IgD-negative memory B cell (primary cell): ENCODE data around the gene ST3GAL3. TPM values are rescaled to one million over a fixed set of nuclear protein-coding genes. Genes with fewer than 3 reads are reported as not detected.

ENCODE experiments used
- H3K27ac Mint-ChIP-seq, 3 donors: one replicate each; pipeline ENCODE4 v1.8.0; 2020 to 2022; ENCODE audit warnings: mild to moderate bottlenecking in 3 of 3, mixed read lengths in 3 of 3, moderate library complexity in 1 of 3
- H3K27me3 Mint-ChIP-seq: one replicate; pipeline ENCODE4 v1.8.0; 2021; ENCODE audit warnings: mixed read lengths
- H3K36me3 Mint-ChIP-seq: one replicate; pipeline ENCODE4 v1.8.0; 2020; ENCODE audit warnings: mild to moderate bottlenecking, mixed read lengths
- H3K4me1 Mint-ChIP-seq, 3 donors: one replicate each; pipeline ENCODE4 v1.8.0; 2020 to 2022; ENCODE audit warnings: mixed read lengths in 3 of 3, mild to moderate bottlenecking in 1 of 3
- H3K4me3 Mint-ChIP-seq, 4 donors: one replicate each; pipeline ENCODE4 v1.8.0; 2020 to 2022; ENCODE audit warnings: mild to moderate bottlenecking in 4 of 4, mixed read lengths in 4 of 4, moderate library complexity in 3 of 4
- H3K9me3 Mint-ChIP-seq, 3 donors: one replicate each; pipeline ENCODE4 v1.8.0; 2020 to 2021; ENCODE audit warnings: mixed read lengths in 3 of 3, mild to moderate bottlenecking in 1 of 3
- polyA plus RNA-seq: library from polyadenylated mRNA; unstranded; fragments of 300-500 nt; fragmentation: Illumina TruSeq; gene quantifications from one replicate; pipeline ENCODE4 v1.2.3, GENCODE V29; 2021

Gene ST3GAL3
- polyA plus RNA-seq, 1 donor from 2014 or later: 14.3 TPM

DNA sequence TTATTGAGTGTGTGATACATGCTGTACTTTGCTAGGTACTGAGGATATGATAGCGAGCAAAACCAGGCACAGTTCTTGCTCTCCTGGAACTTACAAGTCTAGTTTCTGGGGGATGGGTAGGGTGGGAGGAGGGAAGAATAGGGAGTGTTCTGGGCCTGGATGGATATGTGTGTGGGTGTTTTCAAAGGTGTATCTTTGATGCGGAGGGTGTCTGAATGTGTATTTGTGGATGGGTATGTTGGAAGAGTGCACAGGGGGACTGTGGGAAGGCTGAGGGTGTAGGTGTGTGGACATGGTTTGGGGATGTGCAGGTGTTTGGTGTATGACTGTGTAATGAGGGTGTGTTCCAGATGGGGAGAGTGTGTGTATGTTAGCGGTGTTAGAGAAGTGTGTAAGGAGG, 258.0 kb downstream of the ST3GAL3 start:
- Mint-ChIP-seq H3K36me3 (peaks cover 4% of the 10 kb centered on the region), H3K9me3 (peaks cover 0 to 2% (median 0%) of the 10 kb centered on the region in 3 donors), H3K27me3 (no peaks in the 10 kb centered on the region), H3K4me3 (no peak overlapping the region), H3K4me1 (peaks cover 3 to 8% (median 5%) of the 10 kb centered on the region in 3 donors), H3K27ac (no peak overlapping the region)

DNA sequence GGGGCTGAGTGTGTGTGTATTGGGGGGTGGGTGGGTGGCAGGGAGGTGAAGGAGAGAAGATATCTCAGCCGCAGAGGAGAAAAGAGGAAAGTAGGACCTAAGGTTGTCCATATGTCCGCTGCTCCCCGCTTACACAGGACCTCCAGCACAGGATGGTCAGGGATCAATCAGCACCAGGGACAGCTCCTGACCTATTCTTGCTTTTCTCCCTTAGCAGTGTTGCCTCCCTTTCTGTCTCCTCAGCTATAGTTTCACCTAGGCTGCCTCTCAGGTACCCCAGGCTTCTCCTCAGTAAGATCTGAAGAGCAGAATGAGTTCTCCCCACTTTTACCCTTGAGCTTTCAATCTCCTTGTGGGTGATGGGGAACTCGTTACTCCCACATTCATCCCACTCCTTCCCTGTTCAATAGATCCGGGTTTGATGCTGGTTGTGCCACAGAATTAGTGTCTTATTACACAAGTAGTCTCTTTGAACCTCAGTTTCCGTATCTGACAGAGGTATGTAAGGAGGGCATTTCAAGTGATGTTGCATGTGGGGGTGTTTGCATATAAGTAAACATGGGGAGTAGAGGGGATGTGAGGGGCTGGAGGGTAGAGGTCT, 261.1 kb downstream of the ST3GAL3 start:
- Mint-ChIP-seq H3K36me3 (peaks cover 2% of the 10 kb centered on the region), H3K4me3 (peak overlapping the region in 1 of 4 donors; percentile 39), H3K27me3 (no peaks in the 10 kb centered on the region), H3K27ac (no peak overlapping the region), H3K4me1 (peaks cover 7 to 16% (median 8%) of the 10 kb centered on the region in 3 donors), H3K9me3 (peaks cover 0 to 2% (median 0%) of the 10 kb centered on the region in 3 donors)

DNA sequence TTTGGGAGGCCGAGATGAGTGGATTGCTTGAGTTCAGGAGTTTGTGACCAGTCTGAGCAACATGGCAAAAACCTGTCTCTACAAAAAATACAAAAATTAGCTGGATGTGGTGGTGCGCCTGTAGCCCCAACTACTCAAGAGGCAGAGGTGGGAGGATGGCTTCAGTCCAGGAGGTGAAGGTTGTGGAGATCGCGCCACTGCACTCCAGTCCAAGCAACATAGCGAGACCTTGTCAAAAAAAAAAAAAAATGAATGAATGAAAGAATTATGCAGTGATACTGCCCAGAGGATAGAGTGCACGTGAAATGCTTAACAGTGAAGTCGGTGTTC, 262.0 kb downstream of the ST3GAL3 start:
- H3K36me3 Mint-ChIP-seq: peaks cover 2% of the 10 kb centered on the region
- H3K4me3 Mint-ChIP-seq: peak overlapping the region; percentile 93 to 99 (median 96)
- peaks cover 13 to 16% (median 16%) of the 10 kb centered on the region in 3 donors for H3K4me1 Mint-ChIP-seq
- peak overlapping the region; percentile 40 to 92 (median 63) for H3K27ac Mint-ChIP-seq
- H3K9me3 Mint-ChIP-seq: peaks cover 0 to 2% (median 0%) of the 10 kb centered on the region in 3 donors
- no peaks in the 10 kb centered on the region for H3K27me3 Mint-ChIP-seq

DNA sequence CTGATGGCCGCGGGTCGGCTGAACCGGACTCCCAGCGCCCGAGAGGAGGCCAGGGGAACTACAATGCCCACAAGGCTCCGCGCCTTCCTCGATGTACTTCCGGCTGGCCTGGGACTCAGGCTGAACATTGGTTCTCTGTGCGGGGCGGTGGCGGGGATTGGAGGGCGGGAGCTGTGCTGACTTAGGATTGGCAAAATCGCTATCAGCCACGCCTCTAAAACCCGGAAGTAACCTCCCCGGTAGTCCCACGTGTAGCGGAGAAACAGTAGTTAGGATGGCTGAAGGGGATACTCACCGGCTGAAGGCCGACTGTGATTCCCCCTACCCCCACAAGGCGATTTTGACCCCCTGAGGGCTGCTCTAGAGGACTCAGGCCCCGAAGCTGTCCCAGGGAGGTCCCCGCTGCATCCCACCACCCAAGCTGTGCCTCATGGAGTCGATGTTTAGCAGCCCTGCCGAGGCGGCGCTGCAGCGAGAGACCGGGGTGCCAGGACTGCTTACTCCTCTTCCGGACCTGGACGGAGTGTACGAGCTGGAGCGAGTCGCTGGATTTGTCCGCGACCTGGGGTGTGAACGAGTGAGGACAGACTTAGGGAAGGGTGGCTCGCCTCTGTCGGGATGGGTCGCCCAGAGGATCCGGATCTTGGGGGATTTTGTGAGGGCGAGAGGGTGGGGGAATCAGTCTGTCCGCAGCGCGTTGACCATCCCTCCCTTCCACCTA, 262.6 kb downstream of the ST3GAL3 start, which contains the start of gene DPH2:
DPH2 (plus strand) TSS at position 265 of the 721 bp plus-strand sequence; CDS start at position 431, 166 bp downstream.
- Mint-ChIP-seq H3K36me3 (peaks cover 2% of the 10 kb centered on the region), H3K9me3 (peaks cover 0 to 2% (median 0%) of the 10 kb centered on the region in 3 donors), H3K27ac (peak within 1 kb of the TSS; percentile 40 to 92 (median 63)), H3K4me3 (peak within 1 kb of the TSS; percentile 93 to 99 (median 96)), H3K27me3 (no peaks in the 10 kb centered on the region), H3K4me1 (peaks cover 15 to 16% (median 16%) of the 10 kb centered on the region in 3 donors)

DNA sequence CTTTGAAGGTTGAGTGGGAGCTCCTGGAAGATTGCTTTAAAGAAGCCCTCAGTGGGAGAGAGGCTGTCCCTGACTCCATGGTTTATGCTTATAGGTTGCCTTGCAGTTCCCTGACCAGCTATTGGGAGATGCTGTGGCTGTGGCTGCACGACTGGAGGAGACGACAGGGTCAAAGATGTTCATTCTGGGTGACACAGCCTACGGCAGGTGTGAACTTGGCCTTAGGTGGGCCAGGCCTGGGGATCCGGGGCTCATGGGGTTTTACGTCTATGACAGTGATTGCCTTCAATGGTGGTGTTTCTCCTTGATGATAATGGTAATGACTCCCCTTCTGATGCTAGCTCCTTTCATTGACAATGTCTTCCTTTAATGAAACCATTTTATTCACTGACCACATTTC, 263.2 kb downstream of the ST3GAL3 start:
- Mint-ChIP-seq H3K36me3 (peaks cover 2% of the 10 kb centered on the region), H3K27ac (peak overlapping the region in 2 of 3 donors; percentile 40 to 63)

DNA sequence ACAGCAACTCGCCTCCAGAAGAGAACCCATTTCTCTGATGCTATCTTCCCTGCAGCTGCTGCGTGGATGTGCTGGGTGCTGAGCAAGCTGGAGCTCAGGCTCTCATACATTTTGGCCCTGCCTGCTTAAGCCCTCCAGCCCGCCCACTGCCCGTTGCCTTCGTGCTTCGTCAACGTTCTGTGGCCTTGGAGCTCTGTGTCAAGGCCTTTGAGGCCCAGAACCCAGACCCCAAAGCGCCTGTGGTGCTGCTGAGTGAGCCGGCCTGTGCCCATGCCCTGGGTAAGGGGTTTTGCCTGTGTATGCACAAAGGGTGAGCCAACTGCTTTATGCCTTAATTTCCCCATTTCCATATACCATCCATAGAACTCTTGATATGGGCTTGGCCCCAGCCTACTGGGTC, 263.6 kb downstream of the ST3GAL3 start:
- Mint-ChIP-seq H3K9me3 (peaks cover 0 to 2% (median 0%) of the 10 kb centered on the region in 3 donors), H3K36me3 (peaks cover 2% of the 10 kb centered on the region), H3K4me1 (peaks cover 15 to 18% (median 18%) of the 10 kb centered on the region in 3 donors), H3K27ac (peak overlapping the region in 1 of 3 donors; percentile 40), H3K4me3 (peak overlapping the region; percentile 55 to 98 (median 94)), H3K27me3 (no peaks in the 10 kb centered on the region)

More for the DNA sequence above, 263.2 kb downstream of the ST3GAL3 start:
- Mint-ChIP-seq H3K4me1 (peaks cover 15 to 16% (median 16%) of the 10 kb centered on the region in 3 donors), H3K4me3 (peak overlapping the region; percentile 93 to 99 (median 96)), H3K9me3 (peaks cover 0 to 2% (median 0%) of the 10 kb centered on the region in 3 donors), H3K27me3 (no peaks in the 10 kb centered on the region)

DNA sequence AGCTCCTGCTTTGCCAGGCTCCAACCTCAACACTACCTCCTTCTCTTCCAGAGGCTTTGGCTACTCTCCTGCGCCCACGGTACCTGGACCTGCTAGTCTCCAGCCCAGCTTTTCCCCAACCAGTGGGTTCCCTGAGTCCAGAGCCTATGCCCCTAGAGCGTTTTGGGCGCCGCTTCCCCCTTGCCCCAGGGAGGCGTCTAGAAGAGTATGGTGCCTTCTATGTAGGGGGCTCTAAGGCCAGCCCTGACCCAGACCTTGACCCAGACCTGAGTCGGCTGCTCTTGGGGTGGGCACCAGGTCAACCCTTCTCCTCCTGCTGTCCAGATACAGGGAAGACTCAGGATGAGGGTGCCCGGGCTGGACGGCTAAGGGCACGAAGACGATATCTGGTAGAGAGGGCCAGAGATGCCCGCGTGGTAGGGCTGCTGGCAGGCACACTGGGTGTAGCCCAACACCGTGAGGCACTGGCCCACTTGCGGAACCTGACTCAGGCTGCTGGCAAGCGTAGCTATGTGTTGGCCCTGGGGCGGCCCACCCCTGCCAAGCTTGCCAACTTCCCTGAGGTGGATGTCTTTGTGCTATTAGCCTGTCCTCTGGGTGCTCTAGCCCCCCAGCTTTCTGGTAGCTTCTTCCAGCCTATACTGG, 264.1 kb downstream of the ST3GAL3 start:
- Mint-ChIP-seq H3K27me3 (no peaks in the 10 kb centered on the region), H3K9me3 (peaks cover 0 to 2% (median 0%) of the 10 kb centered on the region in 3 donors), H3K4me1 (peaks cover 15 to 22% (median 20%) of the 10 kb centered on the region in 3 donors), H3K27ac (no peak overlapping the region), H3K36me3 (peaks cover 2% of the 10 kb centered on the region), H3K4me3 (peak overlapping the region in 3 of 4 donors; percentile 55 to 95 (median 93))

DNA sequence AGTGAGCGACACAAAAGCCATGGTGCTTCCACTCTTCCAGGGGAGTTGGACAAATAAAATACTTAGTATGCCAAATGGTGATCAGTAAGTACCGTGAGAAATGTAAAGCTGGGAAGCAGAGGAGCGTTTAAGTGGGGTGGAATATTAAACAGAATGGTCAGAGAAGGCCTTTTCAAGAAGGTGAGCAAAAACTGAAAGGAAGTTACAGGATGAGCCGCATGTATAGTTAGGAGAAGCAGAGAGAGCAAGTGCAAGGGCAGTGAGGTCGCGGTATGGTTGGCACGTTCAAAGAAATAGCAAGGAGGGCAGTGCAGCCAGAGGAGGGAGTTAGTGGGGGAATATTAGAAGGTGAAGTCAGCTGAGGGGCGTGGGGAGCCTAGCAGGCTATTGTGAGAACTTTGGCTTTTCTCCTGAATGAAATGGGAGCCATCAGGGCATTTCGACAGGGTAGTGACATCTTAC, 266.7 kb downstream of the ST3GAL3 start:
- H3K27me3 Mint-ChIP-seq: no peaks in the 10 kb centered on the region
- H3K9me3 Mint-ChIP-seq: no peaks in the 10 kb centered on the region
- H3K27ac Mint-ChIP-seq: peak overlapping the region; percentile 95 to 98 (median 95)
- peaks cover 5% of the 10 kb centered on the region for H3K36me3 Mint-ChIP-seq
- H3K4me1 Mint-ChIP-seq: peaks cover 29 to 43% (median 34%) of the 10 kb centered on the region in 3 donors
- peak overlapping the region; percentile 85 to 97 (median 96) for H3K4me3 Mint-ChIP-seq

DNA sequence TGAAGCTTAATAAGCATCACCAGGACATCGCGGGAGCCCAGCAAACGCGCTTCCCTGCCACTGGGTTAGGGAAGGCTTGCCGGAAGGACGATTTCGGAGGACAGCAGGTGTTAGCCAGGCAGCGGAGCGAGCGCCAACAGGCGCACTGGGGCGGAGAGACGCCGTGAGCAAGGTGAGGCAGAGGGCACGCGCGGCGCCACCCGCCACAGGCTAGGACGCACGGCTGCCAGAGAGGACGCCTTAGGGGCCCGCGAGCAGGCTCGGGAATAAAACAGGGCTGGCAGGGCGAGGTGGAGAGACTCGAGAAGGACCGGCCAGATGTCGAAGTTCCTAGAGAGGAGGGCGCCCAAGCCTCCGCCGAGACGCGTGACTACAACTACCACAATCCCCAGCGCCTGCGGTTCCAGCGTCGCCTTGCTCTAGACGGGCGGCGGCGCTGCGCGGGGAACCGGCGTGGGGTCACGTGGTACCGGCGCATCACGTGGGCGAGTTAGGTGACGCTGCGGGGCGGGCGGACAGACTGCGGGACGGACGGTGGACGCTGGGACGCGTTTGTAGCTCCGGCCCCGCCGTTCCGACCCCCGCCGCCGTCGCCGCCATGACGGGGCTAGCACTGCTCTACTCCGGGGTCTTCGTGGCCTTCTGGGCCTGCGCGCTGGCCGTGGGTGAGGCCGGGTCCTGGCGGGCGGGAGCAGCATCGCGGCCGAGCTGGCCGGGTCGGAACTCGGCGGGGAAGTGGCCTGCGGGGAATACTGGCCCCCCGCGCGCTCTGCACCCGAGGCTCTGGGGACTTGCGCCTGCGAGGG, 267.3 kb downstream of the ST3GAL3 start, which contains the start of gene ATP6V0B:
ATP6V0B (plus strand) TSS at position 518 of the 806 bp plus-strand sequence; CDS start at position 599, 81 bp downstream.
- H3K27me3 Mint-ChIP-seq: no peaks in the 10 kb centered on the region
- peak within 1 kb of the TSS; percentile 85 to 97 (median 96) for H3K4me3 Mint-ChIP-seq
- H3K4me1 Mint-ChIP-seq: peaks cover 29 to 39% (median 31%) of the 10 kb centered on the region in 3 donors
- H3K36me3 Mint-ChIP-seq: peaks cover 5% of the 10 kb centered on the region
- no peaks in the 10 kb centered on the region for H3K9me3 Mint-ChIP-seq
- peak within 1 kb of the TSS; percentile 95 to 98 (median 95) for H3K27ac Mint-ChIP-seq

DNA sequence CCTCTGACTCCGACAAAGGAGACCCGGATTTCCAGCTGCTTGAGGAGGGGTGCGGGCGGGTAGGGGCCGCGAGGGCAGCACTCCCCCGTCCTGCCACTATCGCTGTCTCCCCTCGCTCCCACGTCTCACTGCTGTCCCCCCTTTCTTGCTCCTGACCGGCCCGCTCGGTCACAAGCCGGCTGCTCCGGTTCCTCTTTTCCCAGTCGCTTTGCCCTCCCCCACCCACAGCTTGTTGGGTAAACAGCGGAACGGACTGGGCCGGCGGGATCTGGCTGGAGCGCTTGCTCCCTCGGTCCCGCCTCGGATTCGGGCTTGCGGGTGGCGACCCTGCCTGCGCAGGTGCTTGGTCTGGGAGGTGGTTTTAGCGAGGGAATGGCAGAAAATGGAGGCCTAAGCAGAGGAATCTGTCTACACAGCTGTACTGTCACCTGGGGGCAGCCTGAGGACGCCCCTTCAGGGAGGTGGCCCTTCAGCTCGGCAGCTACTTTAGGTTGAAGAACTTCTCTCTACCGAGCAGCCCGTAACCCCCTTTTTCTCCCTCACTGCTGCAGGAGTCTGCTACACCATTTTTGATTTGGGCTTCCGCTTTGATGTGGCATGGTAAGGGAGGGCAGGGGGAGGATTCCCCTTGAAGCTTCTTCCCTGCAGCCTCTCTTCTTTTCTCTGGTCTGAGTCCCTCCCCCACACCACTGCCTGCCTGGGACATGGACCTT, 268.1 kb downstream of the ST3GAL3 start:
- H3K27me3 Mint-ChIP-seq: peaks cover 3% of the 10 kb centered on the region
- peak overlapping the region; percentile 85 to 97 (median 96) for H3K4me3 Mint-ChIP-seq
- H3K36me3 Mint-ChIP-seq: peaks cover 7% of the 10 kb centered on the region
- no peaks in the 10 kb centered on the region for H3K9me3 Mint-ChIP-seq
- peaks cover 25 to 44% (median 28%) of the 10 kb centered on the region in 3 donors for H3K4me1 Mint-ChIP-seq
- peak overlapping the region; percentile 94 to 95 (median 95) for H3K27ac Mint-ChIP-seq

DNA sequence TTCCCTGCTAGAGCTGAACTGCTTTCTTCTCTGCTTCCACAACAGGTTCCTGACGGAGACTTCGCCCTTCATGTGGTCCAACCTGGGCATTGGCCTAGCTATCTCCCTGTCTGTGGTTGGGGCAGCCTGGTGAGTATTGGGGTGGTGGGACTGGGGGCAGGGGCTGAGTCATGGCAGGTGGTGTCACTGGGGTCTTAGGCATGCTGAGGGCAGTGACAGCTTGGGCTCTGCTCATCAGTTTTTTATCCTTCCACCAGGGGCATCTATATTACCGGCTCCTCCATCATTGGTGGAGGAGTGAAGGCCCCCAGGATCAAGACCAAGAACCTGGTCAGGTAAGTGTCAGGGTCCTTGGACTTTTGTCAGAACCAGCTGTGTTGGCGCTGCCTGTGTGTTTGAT, 268.7 kb downstream of the ST3GAL3 start:
- Mint-ChIP-seq H3K9me3 (no peaks in the 10 kb centered on the region), H3K4me3 (peak overlapping the region; percentile 85 to 97 (median 96)), H3K4me1 (peaks cover 24 to 46% (median 25%) of the 10 kb centered on the region in 3 donors), H3K27ac (peak overlapping the region in 2 of 3 donors; percentile 94 to 95), H3K27me3 (peaks cover 3% of the 10 kb centered on the region), H3K36me3 (peaks cover 7% of the 10 kb centered on the region)

DNA sequence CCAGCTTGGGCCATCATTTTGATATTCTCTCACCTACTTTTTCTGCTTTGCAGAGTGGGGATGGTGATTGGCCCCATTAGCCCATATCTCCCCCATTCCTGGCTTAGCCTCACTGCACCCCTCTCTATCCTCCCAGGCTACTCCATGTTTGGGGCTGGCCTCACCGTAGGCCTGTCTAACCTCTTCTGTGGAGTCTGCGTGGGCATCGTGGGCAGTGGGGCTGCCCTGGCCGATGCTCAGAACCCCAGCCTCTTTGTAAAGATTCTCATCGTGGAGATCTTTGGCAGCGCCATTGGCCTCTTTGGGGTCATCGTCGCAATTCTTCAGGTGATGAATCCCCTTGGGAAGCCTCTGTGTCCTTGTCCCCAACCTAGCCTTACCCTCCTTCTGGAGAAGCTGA, 269.6 kb downstream of the ST3GAL3 start:
- H3K4me1 Mint-ChIP-seq: peaks cover 22 to 46% (median 25%) of the 10 kb centered on the region in 3 donors
- H3K36me3 Mint-ChIP-seq: peaks cover 7% of the 10 kb centered on the region
- peak overlapping the region; percentile 69 to 95 (median 94) for H3K27ac Mint-ChIP-seq
- peaks cover 3% of the 10 kb centered on the region for H3K27me3 Mint-ChIP-seq
- peak overlapping the region; percentile 47 to 95 (median 60) for H3K4me3 Mint-ChIP-seq
- no peaks in the 10 kb centered on the region for H3K9me3 Mint-ChIP-seq
